ENCODE data around the gene DCN.

DCN gene

DNA sequence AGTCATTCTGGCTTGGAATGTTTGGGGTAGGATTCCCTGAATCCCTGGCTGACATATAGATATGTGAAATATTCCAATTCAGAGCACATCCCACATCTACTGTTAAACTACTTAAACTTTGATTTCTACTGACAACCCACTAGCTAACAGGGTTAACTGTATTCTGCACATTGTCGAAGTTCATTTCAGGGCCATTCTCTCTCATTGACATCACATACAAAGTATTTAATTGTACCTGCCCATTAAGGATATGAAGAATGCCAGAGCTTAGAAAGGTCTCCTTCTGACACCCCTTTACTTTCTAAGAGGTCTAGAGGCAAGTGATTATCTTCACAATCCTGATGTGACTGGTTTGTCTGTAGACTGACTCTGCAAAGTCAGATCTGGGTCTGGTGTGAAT, 2.8 kb upstream of the DCN start:
- DNase-seq: no peak

DNA sequence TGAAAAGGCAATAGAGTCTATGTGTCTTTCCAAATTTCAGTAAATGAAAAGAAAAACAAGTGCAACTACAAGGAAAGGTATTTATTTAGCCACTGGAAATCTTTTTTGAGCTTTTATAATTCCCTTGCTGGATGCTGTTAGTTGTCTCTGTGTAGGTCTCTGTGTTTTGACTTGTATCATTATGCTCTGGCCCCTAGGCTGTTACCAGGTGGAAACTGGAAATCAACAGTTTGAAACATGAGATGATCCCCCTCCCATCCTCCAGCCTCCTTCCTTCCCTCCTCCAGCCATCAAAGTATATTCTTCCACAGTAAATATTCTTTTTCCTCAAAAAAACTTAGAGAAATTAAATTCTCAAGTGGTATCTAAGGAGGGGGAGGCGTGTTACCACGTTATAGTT, 934 bp upstream of the DCN start:
- no peak for DNase-seq

- DNase-seq: no peak
Observed at GRCh38 chr12:91180582-91181395, 1.8 kb downstream of the DCN start.

DNA sequence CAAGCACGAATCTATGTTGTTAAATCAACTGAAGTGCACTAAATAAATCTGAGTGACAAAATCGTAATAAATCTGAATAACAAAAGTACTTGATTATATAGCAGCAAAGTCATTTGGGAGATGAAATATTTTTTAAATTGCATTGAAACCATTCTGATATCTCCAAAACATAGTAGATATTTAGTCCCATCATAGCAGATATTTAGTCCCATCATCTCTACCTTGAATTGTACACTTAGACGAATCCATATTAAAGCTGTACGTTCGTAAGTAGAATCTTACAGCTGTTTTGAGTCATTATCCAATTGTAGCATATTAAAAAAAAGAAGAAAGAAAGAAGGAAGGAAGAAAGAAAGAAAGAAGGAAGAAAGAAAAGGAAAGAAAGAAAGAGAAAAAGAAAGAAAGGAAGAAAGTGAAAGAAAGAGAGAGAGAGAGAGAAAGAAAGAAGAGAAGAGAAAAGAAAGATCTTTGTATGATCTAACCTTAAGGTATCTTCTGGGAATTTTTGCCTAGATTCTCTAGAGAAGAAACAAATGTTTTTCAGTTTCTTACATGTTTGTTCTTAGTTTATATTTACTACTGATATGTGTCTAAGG, 2.6 kb downstream of the DCN start:
- no peak for DNase-seq

GRCh38 chr12:91179315-91179714, 3.3 kb downstream of the DCN start:
- no peak for DNase-seq

- DNase-seq: no peak
Observed at GRCh38 chr12:91178781-91179180, 3.8 kb downstream of the DCN start.

GRCh38 chr12:91178139-91178561, 4.5 kb downstream of the DCN start:
- no peak for DNase-seq

DNA sequence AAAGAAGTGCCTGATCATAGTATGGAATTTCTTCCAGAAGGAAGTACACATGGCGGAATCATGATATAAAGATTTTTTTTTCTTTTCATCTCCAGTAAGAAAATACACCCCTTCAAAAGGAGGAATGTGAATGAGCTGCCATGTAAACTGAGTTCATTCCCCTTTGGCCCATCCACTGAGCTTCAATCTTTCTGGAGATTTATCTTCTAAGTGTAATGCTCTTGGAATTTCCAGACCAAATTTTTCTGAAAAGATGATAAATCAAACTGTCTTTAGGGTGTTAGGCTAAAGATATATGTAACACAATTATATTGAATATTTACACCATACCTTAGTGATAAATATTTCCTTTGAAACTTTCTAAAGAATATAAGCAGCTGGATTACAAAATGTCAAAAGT, 5.2 kb downstream of the DCN start:
- DNase-seq: no peak

DNA sequence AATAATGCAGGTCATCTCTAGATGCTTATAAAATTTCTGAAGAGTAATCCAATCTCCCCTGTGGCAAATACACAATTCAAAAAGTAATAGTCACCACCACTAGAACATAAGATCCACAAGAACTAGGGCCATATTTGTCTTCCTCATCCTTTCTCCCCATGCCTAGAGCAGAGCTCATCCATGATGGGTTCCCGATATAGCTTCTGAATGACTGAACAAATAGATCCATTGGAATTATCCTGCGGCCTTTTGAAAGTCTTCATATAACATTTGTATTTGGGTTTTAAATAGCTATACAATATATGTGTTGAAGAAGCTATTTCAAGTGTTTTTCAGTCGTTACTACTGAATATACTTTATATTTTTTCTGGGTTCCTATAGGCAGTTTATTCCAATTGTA, 5.7 kb downstream of the DCN start:
- no peak for DNase-seq

DNA sequence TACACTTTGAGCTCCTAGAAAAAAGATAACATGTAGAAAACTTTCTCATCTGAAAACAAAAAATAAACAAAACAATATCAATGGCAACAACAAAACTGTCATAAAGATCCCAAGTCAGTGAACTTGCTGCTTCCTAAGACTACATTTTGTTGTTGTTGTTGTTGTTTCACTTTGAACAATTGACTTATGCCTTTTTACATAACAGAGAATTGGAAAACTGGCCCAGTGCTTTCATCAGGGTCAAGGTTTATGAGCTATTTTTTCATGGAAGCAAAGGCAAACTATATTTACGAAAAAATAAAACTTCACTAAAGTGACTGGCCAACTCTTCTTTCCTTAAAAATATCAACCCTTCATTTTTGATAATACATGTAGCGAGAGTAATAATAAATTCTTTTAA, 6.3 kb downstream of the DCN start:
- no peak for DNase-seq

GRCh38 chr12:91173124-91173523, 9.5 kb downstream of the DCN start:
- no peak for DNase-seq

DNA sequence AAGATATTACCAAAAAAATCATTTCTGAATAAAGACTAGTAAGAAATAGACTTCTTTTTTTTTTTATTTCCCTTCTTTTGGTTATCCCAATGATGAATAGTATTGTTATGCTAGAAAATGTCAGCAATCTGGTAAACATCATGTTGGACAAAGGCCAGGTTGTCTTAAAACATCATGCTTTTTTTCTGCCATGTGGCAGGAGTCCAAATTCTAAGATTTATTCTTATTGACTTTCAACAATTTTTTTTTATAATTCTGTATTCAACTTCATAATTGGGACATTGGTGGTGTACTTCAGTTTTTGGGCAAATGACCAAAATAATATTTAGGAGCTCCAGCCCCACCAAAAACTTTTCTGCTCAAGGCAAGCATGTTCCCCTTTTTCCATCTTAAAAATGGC, 10.5 kb downstream of the DCN start:
- DNase-seq: no peak

DNA sequence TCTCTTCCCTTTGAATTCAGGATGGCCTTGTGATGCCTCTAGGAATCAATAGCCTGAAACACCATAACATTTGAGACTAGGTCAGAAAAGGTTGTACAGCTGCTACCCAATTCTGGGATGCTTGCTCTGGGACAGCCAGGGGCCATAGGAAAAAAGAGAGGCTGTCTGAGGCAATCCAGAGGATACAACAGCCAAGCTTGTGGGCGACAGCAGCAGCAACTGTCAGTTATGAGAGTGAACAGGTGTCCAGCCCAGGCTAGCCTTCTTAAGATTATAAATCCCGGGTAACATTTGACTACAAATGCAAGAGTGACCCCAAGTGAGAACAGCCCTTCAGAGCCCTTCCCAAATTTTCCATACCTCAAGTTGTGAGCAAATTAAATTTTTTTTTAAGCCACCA, 11.1 kb downstream of the DCN start:
- DNase-seq: no peak

- DNase-seq: no peak
Observed at GRCh38 chr12:91163116-91163515, 19.5 kb downstream of the DCN start.

DNA sequence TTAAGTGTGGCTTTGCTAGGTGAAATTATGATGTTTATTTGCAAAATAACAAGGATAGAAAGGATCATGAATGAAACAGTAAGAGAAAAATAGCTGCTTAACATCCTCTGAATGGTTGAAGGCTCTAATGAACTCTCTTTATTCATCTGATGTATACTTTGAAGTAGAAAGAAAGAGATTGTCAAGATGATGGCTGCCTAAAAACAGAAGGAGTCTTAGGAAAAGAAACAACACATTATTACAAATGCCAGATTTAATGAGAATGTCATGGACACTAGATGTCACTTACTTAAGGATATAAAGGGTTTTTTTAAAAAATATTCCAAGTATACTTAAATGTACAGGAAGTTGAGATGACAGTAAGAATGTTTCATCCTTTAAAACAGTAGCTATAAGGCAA, 21.6 kb downstream of the DCN start:
- DNase-seq: no peak

- no peak for DNase-seq
Observed at GRCh38 chr12:91155990-91156389, 26.6 kb downstream of the DCN start.

GRCh38 chr12:91154131-91154530, 28.5 kb downstream of the DCN start:
- DNase-seq: no peak

DNA sequence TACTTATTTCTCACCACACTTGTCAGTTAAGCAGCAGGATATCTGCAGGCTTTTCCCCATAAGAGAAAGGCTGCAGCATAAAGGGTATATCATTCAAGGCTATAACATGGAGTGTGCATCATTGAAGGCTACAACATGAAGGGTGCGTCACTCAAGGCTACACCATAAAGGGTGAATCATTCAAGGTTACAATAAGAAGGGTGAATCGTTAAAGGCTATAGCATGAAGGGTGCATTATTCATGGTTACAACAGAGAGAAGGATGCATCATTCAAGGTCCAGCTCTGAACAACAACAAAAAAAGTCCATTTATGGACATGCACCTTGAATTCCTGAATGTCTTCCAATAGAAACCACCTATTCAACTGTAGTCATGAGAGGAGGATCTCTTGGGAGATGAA, 38.6 kb downstream of the DCN start:
- no peak for DNase-seq

DNA sequence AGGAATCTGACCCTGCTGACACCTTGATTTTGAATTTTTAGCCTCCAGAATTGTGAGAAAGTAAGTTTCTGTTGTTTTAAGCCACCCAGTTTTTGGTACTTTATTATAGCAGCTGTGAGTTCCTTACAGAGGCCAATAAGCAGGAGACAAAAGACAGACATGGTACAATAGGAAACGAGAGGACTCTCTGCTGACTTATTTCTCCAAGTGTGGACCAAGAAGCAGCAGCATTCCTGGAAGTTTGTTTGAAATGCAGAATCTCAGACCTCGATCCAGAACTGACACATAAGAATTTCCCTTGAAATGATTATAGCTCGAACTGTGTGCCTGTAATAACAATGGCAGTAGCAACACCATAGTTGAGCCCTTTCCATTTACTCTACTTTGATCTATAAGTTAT, 39.4 kb downstream of the DCN start:
- no peak for DNase-seq

DNA sequence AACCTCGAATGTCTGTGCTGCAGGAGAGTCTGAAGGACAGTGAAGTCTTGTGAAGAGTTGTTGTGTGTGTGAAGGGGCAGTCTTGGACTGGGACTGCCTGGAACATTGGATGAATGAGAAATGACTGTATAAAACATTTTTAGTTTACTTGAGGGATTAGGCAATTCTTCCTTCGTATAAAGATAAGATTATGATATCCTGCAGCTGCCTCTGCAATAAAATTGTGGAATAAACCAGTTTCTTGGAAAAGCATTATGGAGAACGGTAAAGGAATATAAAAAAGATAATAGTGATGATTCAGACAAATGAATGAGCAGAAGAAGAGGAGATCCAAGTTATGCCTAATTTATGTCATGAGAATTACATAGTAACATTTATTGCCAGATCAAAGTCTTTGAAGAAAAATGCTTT, 40.4 kb downstream of the DCN start:
- DNase-seq: no peak

GRCh38 chr12:91140026-91140931, 42.3 kb downstream of the DCN start:
- no peak for DNase-seq

DNA sequence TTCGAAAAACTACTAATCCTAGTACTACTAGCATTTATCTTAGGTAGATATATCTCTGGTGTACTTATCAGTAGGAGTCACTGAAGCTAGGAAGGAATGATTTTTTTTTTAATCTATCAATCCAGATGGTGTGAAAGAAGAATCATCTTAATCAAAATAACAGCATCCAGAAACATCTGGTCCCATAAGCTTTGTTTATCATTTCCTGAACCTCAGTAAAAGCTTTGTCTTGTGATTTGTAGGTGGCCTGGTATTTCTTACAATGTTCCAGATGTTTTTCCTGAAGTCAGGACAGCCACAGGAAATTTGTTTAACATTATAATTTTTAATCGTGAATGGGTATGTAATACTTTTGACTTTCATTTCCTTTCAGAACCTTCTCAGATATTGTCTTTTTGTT, 43.3 kb downstream of the DCN start:
- DNase-seq: no peak

DNA sequence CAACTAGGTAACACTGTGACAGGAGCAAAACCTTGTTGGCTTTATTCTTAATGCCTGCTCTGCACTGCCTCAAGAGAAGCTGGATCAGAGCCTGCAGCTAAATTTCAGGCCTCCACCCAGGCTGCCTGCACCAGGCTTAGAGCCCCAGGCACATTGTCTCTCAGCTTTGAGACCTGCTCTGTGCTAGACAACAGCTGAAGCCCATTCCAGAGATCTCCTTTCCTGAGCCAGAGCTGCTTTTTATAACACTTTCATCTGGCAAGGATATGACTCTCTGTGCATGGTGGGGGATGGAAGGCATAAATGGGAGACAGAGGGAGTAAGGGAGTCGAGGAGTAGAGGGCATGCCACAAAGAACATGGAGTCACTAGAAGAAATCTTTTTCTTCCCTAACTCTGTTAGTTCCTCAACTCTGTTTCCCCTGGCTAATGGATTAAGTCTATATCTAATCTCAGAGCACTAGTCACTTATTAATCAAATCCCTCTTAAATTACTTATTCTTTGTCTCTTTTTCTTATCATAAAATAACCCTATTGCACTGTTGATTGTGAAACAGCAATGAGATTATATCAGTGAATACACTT, 44.2 kb downstream of the DCN start:
- DNase-seq: no peak

Measured in NCI-H2171 (cell line).